ENCODE measurements around the gene KIR2DL3.
"Not testable (repeated sequence)": the region's sequence is repeated elsewhere in the genome, so short reads cannot be mapped to it uniquely, and the experiment has no call there.

Gene KIR2DL3

DNA sequence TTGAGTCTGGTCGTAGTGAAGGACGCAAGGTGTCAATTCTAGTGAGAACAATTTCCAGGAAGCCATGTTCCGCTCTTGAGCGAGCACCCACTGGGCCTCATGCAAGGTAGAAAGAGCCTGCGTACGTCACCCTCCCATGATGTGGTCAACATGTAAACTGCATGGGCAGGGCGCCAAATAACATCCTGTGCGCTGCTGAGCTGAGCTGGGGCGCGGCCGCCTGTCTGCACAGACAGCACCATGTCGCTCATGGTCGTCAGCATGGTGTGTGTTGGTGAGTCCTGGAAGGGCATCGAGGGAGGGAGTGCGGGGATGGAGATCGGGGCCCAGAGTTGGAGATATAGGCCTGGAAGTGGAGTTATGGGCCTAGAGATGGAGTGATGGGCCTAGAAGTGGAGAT lies at the start of gene KIR2DL3:
Gene KIR2DL3, plus strand, starts transcription at position 208 of the 400 bp plus-strand sequence. Its CDS starts 33 bp downstream, at position 241.
- not testable (repeated sequence) for H3K27me3 Mint-ChIP-seq; H3K9me3 Mint-ChIP-seq; DNase-seq (ENCODE audit: low spot score in 2 of 2); H3K4me1 Mint-ChIP-seq; H3K36me3 Mint-ChIP-seq; H3K4me3 Mint-ChIP-seq; ATAC-seq (ENCODE audit: low read depth); H3K27ac Mint-ChIP-seq

DNA sequence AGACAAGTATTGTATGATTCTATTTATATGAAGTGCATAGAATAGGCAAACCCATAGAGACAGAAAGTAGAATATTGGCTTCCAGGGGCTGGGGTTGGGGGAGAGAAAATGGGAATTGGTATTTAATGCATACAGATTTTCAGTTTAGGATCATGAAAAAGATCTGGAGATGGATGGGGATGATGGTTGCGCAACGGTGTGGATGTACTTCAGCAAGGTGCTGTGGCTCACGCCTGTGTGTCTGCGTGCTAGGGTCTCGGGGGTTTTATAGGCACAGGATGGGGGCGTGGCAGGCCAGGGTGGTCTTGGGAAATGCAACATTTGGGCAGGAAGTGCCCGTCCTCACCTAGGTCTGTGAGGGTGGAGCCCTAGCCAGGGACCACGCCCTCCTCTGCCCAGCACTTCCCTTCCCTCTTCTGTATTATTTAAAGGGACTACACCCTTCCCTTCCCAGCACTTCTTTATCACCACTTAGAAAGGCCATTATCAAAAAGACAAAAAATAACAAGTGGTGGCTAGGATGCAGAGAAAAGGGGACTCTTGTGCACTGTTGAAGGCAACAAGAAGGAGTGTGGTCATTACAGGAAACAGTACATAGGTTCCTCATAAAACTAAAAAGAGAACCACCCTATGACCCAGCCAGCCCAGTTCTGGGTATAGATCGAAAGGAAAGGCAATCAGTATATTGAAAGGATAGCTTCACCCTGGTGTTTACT lies 46.6 kb upstream of the KIR2DL3 start:
- ATAC-seq (ENCODE audit: low read depth) (no peak), DNase-seq (ENCODE audit: low spot score in 2 of 2) (no peak)
- H3K36me3 Mint-ChIP-seq: no peaks in the 10 kb centered on the region
- no peaks in the 10 kb centered on the region for H3K4me1 Mint-ChIP-seq
- H3K9me3 Mint-ChIP-seq: peaks cover 4% of the 10 kb centered on the region
- H3K4me3 Mint-ChIP-seq: no peak overlapping the region
- H3K27me3 Mint-ChIP-seq: peaks cover 21% of the 10 kb centered on the region
- H3K27ac Mint-ChIP-seq: no peak overlapping the region

DNA sequence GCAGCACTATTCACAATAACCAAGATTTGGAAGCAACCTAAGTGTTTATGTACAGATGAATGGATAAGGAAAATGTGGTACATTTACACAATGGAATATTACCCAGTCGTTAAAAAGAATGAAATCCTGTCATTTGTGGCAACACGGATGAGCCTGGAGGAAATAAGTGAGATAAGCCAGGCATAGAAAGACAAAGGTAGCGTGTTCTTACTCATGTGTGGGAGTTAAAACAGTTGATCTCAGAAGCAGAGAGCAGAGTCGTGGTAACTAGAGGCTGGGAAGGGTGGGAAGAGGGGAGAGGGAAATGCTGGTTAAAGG lies 46.1 kb upstream of the KIR2DL3 start:
- Mint-ChIP-seq H3K4me3 (no peak overlapping the region), H3K4me1 (no peaks in the 10 kb centered on the region), H3K27me3 (peaks cover 21% of the 10 kb centered on the region)

DNA sequence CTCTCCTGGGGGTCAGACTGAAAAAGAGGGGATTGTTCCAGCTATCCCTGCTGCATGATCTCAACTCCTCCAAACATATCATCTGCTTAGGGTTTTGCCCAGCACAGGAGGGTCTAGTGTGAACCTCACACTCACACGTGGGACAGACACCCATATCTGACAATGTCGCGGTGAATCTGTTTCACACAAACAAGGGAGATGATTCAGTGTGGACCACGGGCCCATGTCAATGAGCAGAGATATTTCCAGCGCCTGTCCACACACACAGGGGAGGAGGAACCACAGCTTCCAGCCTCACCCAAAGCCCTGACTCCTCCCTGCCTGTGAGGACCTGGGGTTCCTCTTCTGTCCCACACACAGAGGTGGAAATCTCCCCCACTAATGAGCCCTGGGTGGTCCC lies 43.7 kb upstream of the KIR2DL3 start:
- no peak overlapping the region for H3K27ac Mint-ChIP-seq

More for the DNA sequence above, 46.1 kb upstream of the KIR2DL3 start:
- Mint-ChIP-seq H3K27ac (no peak overlapping the region), H3K36me3 (no peaks in the 10 kb centered on the region), H3K9me3 (peaks cover 4% of the 10 kb centered on the region)
- no peak for DNase-seq (ENCODE audit: low spot score in 2 of 2)
- no peak for ATAC-seq (ENCODE audit: low read depth)

DNA sequence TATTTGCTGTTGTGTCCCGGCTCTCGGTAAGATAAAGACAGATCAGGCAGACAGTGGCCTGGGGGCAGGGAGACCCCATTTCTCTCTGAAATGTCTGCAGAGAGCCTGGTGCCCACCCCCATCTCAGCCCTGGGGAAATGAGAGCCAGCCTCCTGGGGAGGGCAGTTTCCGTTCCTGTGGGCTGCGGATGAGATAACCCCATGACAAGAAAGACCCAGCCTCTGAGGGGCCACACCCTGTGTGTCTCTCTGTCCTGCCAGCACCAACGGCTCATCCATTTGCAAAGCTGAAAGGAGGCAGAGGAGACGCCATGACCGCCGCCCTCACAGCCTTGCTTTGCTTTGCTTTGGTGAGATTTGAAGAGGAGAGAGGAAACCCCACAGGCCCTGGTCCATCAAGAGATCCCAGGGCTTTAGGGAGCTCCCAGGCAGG lies 42.2 kb upstream of the KIR2DL3 start:
- Mint-ChIP-seq H3K36me3 (no peaks in the 10 kb centered on the region), H3K27ac (no peak overlapping the region), H3K27me3 (peaks cover 32% of the 10 kb centered on the region), H3K9me3 (peaks cover 4% of the 10 kb centered on the region), H3K4me1 (no peaks in the 10 kb centered on the region), H3K4me3 (no peak overlapping the region)
- DNase-seq (ENCODE audit: low spot score in 2 of 2): no peak
- ATAC-seq (ENCODE audit: low read depth): no peak

More for the DNA sequence above, 43.7 kb upstream of the KIR2DL3 start:
- Mint-ChIP-seq H3K9me3 (peaks cover 4% of the 10 kb centered on the region), H3K36me3 (no peaks in the 10 kb centered on the region), H3K4me1 (no peaks in the 10 kb centered on the region), H3K27me3 (peaks cover 28% of the 10 kb centered on the region), H3K4me3 (no peak overlapping the region)
- DNase-seq (ENCODE audit: low spot score in 2 of 2) (no peak), ATAC-seq (ENCODE audit: low read depth) (no peak)

DNA sequence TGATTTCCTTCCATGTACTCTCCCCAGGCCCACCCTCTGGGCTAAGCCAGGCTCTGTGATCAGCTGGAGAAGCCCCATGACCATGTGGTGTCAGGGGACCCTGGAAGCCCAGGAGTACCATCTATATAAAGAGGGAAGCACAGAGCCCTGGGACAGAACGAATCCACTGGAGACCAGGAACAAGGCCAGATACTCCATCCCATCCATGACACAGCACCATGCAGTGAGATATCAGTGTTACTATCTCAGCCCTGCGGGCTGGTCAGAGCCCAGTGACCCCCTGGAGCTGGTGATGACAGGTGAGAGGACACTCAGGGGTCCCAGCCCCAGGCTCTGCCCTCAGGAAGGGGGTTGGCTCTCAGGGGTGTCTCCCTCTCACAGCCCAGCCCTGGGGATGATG lies 41.5 kb upstream of the KIR2DL3 start:
- H3K4me1 Mint-ChIP-seq: no peaks in the 10 kb centered on the region
- peaks cover 4% of the 10 kb centered on the region for H3K9me3 Mint-ChIP-seq
- H3K27me3 Mint-ChIP-seq: peaks cover 32% of the 10 kb centered on the region
- H3K36me3 Mint-ChIP-seq: no peaks in the 10 kb centered on the region
- DNase-seq (ENCODE audit: low spot score in 2 of 2): no peak
- H3K4me3 Mint-ChIP-seq: no peak overlapping the region
- H3K27ac Mint-ChIP-seq: no peak overlapping the region
- no peak for ATAC-seq (ENCODE audit: low read depth)

DNA sequence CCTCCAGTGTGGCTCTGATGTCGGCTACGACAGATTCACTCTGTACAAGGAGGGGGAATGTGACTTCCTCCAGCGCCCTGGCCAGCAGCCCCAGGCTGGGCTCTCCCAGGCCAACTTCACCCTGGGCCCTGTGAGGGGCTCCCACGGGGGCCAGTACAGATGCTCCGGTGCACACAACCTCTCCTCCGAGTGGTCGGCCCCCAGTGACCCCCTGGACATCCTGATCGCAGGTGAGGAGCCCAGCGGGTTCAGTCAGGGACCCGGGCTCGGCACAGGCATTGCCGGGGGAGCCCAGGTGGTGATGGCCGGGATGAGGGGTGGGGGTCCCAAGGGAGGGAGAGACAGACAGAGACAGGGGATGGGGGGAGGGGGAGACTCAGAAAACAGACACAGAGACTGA lies 40.6 kb upstream of the KIR2DL3 start:
- ATAC-seq (ENCODE audit: low read depth); H3K9me3 Mint-ChIP-seq; DNase-seq (ENCODE audit: low spot score in 2 of 2); H3K4me3 Mint-ChIP-seq; H3K27ac Mint-ChIP-seq; H3K36me3 Mint-ChIP-seq; H3K4me1 Mint-ChIP-seq: not testable (repeated sequence)
- H3K27me3 Mint-ChIP-seq: peaks cover 27% of the 10 kb centered on the region

DNA sequence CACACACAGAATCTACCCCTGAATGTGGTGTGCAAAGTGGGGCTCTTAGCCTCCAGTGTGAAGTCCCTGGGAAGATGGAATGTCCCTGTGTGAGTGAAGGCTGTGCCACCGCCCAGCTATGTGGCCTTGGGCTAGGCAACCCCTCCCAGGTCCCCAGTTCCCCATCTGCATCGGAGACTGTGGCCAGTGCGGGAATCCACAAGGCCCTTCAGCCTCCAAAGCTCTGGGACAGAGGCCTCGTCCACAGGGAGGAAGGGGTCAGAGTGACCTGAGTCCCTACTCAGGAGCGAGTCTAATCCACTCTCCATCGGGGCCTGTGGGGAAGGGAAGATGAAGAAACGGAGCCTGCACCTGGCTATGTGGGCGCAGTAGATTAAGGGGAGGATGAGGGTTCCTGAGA lies 33.4 kb upstream of the KIR2DL3 start:
- ATAC-seq (ENCODE audit: low read depth) (no peak), DNase-seq (ENCODE audit: low spot score in 2 of 2) (no peak)
- H3K4me1 Mint-ChIP-seq: no peaks in the 10 kb centered on the region
- H3K27ac Mint-ChIP-seq: no peak overlapping the region
- peaks cover 10% of the 10 kb centered on the region for H3K27me3 Mint-ChIP-seq
- peaks cover 2% of the 10 kb centered on the region for H3K9me3 Mint-ChIP-seq
- no peaks in the 10 kb centered on the region for H3K36me3 Mint-ChIP-seq
- H3K4me3 Mint-ChIP-seq: no peak overlapping the region

DNA sequence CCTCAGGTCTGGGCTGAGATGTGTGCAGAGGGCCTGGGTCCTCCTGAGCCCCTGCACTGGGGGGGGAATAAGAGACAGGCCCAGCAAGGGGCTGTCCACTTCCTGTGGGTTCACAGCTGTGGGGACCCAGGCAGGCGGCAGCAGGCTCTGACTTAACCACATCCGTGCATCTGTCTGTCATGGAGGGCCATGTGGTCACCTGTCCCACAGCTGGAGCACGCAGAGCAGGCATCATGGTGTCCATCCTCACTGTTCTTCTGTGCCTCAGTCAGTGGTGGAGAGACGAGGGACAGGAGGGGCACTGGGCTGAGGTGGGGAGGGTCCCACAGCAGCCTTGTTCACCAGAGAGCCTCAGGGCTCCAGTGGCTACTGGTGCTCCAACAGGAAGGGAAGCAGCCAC lies 30.4 kb upstream of the KIR2DL3 start:
- DNase-seq (ENCODE audit: low spot score in 2 of 2) (no peak), ATAC-seq (ENCODE audit: low read depth) (no peak)
- Mint-ChIP-seq H3K4me3 (no peak overlapping the region), H3K27ac (no peak overlapping the region), H3K27me3 (peaks cover 6% of the 10 kb centered on the region), H3K4me1 (peaks cover 5% of the 10 kb centered on the region), H3K9me3 (peaks cover 2% of the 10 kb centered on the region), H3K36me3 (no peaks in the 10 kb centered on the region)

DNA sequence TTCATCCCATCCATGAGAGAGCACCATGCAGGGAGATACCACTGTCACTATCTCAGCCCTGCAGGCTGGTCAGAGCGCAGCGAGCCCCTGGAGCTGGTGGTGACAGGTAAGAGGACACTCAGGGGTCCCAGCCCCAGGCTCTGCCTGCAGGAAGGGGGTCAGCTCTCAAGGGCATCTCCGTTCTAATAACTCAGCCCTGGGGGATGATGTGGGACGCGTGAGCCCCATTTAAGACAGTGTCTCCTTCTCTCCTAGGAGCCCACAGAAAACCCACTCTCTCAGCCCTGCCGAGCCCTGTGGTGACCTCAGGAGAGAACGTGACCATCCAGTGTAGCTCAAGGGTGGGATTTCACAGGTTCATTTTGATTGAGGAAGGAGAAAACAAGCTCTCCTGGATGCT lies 29.5 kb upstream of the KIR2DL3 start:
- H3K27me3 Mint-ChIP-seq: peaks cover 9% of the 10 kb centered on the region
- peaks cover 2% of the 10 kb centered on the region for H3K9me3 Mint-ChIP-seq
- ATAC-seq (ENCODE audit: low read depth) (no peak), DNase-seq (ENCODE audit: low spot score in 2 of 2) (no peak)
- H3K4me1 Mint-ChIP-seq: peaks cover 5% of the 10 kb centered on the region
- H3K27ac Mint-ChIP-seq: no peak overlapping the region
- no peaks in the 10 kb centered on the region for H3K36me3 Mint-ChIP-seq
- H3K4me3 Mint-ChIP-seq: no peak overlapping the region

DNA sequence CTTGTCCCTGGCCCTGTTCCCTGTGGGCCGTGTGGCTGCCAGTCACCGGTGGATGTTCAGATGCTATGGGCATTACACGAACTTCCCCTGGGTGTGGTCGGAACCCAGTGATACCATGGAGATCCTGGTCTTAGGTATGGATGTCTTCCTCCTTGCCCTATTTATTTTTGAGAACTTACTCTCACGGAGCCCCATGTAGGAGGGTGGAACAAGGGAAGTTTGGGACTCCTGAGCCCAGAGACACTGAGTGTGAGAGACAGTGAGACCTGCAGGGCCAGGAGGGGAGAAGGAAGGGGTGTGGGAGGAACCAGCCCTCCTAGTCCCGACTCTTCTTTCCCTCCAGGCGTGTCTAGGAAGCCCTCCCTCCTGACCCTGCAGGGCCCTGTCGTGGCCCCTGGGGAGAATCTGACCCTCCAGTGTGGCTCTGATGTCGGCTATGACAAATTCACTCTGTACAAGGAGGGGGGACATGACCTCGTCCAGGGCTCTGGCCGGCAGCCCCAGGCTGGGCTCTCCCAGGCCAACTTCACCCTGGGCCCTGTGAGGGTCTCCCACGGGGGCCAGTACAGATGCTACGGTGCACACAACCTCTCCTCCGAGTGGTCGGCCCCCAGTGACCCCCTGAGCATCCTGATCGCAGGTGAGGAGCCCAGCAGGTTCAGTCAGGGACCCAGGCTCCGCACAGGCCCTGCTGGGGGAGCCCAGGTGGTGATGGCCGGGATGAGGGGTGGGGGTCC lies 28.9 kb upstream of the KIR2DL3 start:
- no peak overlapping the region for H3K27ac Mint-ChIP-seq
- DNase-seq (ENCODE audit: low spot score in 2 of 2) (no peak), ATAC-seq (ENCODE audit: low read depth) (no peak)
- H3K4me1 Mint-ChIP-seq: peaks cover 5% of the 10 kb centered on the region
- H3K9me3 Mint-ChIP-seq: no peaks in the 10 kb centered on the region
- H3K36me3 Mint-ChIP-seq: no peaks in the 10 kb centered on the region
- no peak overlapping the region for H3K4me3 Mint-ChIP-seq
- peaks cover 6% of the 10 kb centered on the region for H3K27me3 Mint-ChIP-seq

DNA sequence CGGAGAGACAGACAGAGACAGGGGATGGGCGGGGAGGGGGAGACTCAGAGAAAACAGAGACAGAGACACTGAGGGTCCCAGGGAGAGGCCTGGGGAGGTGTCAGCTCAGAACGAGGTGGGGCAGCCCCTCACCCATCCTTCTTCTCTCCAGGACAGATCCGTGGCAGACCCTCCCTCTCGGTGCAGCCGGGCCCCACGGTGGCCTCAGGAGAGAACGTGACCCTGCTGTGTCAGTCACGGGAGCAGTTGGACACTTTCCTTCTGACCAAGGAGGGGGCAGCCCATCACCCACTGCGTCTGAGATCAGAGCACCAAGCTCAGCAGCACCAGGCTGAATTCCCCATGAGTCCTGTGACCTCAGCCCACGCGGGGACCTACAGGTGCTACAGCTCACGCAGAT lies 28.4 kb upstream of the KIR2DL3 start:
- not testable (repeated sequence) for DNase-seq (ENCODE audit: low spot score in 2 of 2); H3K4me3 Mint-ChIP-seq; H3K4me1 Mint-ChIP-seq; H3K9me3 Mint-ChIP-seq; H3K36me3 Mint-ChIP-seq; H3K27me3 Mint-ChIP-seq; H3K27ac Mint-ChIP-seq; ATAC-seq (ENCODE audit: low read depth)

DNA sequence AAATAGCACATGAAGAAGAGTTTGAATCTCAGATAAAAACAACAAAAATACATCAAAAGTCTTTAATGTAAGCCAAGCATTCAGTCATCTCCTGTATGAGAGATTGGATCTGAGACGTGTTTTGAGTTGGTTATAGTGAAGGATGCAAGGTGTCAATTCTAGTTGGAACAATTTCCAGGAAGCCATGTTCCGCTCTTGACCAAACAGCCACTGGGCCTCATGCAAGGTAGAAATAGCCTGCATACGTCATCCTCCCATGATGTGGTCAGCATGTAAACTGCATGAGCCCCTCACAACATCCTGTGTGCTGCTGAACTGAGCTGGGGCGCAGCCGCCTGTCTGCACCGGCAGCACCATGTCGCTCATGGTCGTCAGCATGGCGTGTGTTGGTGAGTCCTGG lies 14.2 kb upstream of the KIR2DL3 start, which contains the start of gene KIR3DL3:
Gene KIR3DL3, plus strand, starts transcription at position 301 of the 400 bp plus-strand sequence. Its CDS starts 55 bp downstream, at position 356.
- peaks cover 18% of the 10 kb centered on the region for H3K27me3 Mint-ChIP-seq
- H3K36me3 Mint-ChIP-seq: no peaks in the 10 kb centered on the region
- no peak within 1 kb of the TSS for H3K4me3 Mint-ChIP-seq
- DNase-seq (ENCODE audit: low spot score in 2 of 2) (no peak), ATAC-seq (ENCODE audit: low read depth) (no peak)
- H3K4me1 Mint-ChIP-seq: no peaks in the 10 kb centered on the region
- H3K9me3 Mint-ChIP-seq: peaks cover 26% of the 10 kb centered on the region
- no peak within 1 kb of the TSS for H3K27ac Mint-ChIP-seq

DNA sequence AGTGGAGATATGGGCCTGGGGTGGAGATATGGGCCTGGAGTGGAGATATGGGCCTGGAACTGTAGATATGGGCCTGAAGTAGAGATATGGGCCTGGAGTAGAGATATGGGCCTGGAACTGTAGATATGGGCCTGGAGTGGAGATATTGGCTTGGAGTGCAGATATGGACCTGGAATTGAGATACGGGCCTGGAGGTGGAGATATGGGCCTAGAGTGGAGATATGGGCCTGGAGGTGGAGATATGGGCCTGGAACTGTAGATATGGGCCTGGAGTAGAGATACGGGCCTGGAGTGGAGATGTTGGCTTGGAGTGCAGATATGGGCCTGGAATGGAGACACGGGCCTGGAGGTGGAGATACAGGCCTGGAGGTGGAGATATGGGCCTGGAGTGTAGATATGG lies 13.7 kb upstream of the KIR2DL3 start:
- no peaks in the 10 kb centered on the region for H3K4me1 Mint-ChIP-seq
- H3K4me3 Mint-ChIP-seq: no peak overlapping the region
- peaks cover 23% of the 10 kb centered on the region for H3K9me3 Mint-ChIP-seq
- no peak for ATAC-seq (ENCODE audit: low read depth)
- H3K27ac Mint-ChIP-seq: no peak overlapping the region
- DNase-seq (ENCODE audit: low spot score in 2 of 2): no peak
- peaks cover 18% of the 10 kb centered on the region for H3K27me3 Mint-ChIP-seq
- no peaks in the 10 kb centered on the region for H3K36me3 Mint-ChIP-seq

DNA sequence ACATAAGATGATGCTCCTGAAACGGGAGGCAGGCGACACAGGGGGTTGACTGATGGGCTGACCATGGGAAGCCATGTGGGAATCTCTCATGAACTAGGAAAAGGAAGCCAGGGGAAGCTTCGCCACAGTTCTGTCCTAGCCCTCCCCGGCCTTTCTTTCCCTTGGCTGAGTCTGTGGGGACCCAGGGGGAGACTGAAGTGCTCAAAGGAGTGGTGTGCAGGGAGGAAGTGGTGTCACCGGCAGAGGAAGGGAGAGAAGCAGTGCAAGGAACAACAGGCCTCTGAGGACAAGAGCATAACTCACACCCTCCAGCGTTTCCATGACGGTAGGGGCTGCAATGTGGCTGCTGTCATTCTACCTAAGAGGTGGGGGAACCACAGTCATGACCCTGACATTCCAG lies 13.0 kb upstream of the KIR2DL3 start:
- DNase-seq (ENCODE audit: low spot score in 2 of 2) (no peak), ATAC-seq (ENCODE audit: low read depth) (no peak)
- H3K4me1 Mint-ChIP-seq: no peaks in the 10 kb centered on the region
- H3K9me3 Mint-ChIP-seq: peaks cover 18% of the 10 kb centered on the region
- no peak overlapping the region for H3K4me3 Mint-ChIP-seq
- H3K27ac Mint-ChIP-seq: no peak overlapping the region
- H3K36me3 Mint-ChIP-seq: no peaks in the 10 kb centered on the region
- peaks cover 18% of the 10 kb centered on the region for H3K27me3 Mint-ChIP-seq

All from memory B cell (primary cell).